KG1 (cell line): ENCODE results near the gene RAB5A.
"Not testable (repeated sequence)": the region's sequence is repeated elsewhere in the genome, so short reads cannot be mapped to it uniquely, and the experiment has no call there.

Source experiments
- DNase-seq: peaks from one replicate; lab custom pipeline; 2025; lab: John Stamatoyannopoulos, UW

Gene RAB5A

DNA sequence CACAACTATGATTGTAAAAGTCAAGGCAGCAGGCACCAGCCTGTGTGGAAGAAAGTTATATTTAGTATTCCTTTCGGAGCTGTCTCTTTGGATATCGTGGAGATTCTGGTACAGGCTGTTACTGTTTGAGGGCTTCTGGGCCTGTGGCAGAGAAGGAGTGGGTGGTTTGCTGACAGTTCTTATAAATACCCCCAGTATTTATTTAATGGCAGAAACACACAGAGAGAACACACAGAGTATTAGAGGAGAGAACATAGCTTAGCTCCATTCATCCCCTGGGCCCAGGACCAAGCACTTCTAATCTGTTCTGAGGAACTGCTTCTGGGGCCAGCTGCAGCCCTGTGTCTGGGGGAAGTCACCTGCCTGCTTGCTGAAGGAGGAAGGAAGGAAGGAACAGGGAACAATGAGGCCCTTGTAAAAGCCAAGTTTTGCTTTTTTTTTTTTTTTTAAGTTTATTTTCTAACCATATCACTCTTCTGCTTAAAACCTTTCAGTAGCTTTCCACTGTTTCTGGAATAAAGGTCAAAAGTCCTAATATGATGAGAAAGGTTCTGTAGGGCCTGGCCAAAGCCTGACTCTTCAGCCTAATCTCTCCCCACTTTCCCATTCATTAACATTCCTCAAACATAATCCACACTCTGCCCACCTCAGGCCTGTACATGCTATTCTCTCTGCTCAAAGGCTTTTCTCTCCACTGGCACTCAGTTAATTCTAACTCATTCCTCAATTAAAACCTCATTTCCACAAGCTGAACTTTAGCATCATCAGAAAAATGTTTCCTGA is 76.9 kb downstream of the RAB5A start:
- no peak for DNase-seq

DNA sequence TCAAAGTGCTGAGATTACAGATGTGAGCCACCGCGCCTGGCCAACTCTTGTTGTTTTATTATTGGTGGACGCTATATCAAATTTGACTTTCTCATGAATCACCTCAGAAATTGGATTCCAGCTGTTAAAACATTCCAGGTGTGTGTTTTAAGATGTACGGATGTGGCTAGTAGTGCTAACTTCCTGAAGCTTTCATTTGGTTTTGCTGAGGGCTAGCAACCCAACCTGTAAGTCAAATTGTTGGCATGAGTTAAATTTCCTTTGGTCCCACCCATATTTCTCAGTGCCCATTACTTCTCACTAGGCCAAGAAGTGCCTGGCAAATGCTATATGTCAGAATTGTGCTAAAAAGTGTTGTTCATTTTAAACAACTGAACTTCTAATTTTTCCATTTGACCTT is 80.2 kb downstream of the RAB5A start:
- no peak for DNase-seq

DNA sequence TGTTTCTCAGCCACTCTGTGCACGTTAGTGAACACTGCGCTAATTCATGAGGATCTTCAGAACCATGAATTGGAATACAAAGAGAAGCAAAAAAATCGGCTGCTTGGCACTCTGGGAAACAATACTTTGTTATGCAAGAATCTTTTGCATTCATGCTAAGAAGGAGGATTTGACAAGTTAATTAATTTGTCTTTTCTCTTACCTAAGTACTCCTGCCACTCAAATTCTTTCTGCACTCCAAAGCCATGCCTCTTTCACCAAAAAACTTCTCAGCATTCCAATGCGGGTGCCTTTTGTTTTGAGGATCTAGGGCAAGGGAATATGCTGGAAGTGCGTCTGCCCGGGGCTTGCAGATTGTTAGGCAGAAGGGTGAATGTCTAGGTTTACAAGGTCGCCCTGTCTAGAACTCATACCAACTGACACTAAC is 82.0 kb downstream of the RAB5A start:
- DNase-seq, result no peak

DNA sequence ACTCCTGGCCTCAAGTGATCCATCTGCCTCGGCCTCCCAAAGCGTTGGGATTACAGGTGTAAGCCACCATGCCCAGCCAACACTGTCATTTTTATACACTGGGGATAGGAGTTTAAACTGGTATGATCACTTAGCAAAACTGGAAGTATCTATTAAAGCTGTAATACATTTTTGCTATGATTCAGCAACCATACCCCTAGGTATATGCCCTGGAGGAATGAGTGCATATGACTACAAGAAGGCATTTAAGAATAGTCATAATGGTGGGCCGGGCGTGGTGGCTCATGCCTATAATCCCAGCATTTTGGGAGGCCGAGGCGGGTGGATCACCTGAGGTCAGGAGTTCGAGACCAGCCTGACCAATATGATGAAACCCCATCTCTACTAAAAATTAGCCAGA is 85.0 kb downstream of the RAB5A start:
- DNase-seq, result not testable (repeated sequence)
